ENCODE results near the gene COX17. TPM values are rescaled to one million over a fixed set of nuclear protein-coding genes. Genes with fewer than 3 reads are reported as not detected.

The COX17 gene
- polyA plus RNA-seq, 1 of the 3 experiments (the other 2 are of a cell fraction) = 21.5 TPM

DNA sequence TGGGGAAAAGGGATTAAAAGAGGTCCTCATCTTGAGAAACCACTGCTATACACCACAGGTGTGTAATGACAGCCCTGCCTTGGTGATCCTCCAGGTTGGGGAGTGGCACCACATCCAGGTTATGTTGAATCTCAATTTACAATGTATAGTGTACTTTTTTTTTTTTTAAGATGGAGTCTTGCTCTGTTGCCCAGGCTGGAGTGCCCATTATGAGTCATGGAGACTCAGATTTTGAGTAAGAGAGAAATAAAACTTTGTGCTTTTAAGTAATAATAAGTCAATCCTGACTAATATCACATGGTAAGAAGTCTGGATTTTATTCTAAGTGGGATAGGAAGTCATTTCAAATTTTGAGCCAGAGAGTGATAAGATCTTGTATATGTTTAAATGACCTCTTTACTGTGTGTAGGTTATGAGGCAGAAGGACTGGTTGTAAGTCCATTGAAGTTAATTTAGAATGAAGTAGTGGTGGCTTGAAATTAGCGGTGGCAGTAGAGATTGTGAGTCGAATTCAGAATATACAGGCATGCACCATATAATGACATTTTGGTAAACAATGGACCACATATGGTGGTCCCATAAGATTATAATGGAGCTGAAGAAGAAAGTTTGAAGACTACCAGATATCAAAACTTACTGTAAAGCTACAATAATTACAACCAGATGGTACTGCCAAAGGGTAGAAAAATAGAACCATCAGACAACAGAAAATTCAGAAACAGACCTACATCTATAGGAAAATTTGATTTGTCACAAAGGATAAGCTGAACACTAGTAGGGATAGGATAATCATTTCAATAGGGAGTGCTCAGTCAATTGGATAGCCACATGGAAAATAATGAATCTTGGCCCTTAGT is 37.5 kb downstream of the COX17 start (continued):
- TF ChIP-seq RFX5 (IDR thresholded peaks at IDR 0.05; ENCODE audit: low read length) (no peak), CHD2 (IDR thresholded peaks at IDR 0.05; ENCODE audit: low read length, partially characterized antibody) (peak; percentile 77), SIN3A (IDR thresholded peaks at IDR 0.05; ENCODE audit: borderline replicate concordance, low read depth, low read length) (no peak), ZBTB33 (IDR thresholded peaks at IDR 0.05; ENCODE audit: borderline replicate concordance, low read depth) (no peak), REST (IDR thresholded peaks at IDR 0.05; ENCODE audit: low read depth, low read length) (no peak), GATA2 (CRISPR knock-in tag; IDR thresholded peaks at IDR 0.05) (peak; percentile 53; the same call in 1 of the 2 replicates), RCOR1 (IDR thresholded peaks at IDR 0.05; ENCODE audit: low read length) (peak; percentile 95), POLR2AphosphoS5 (IDR thresholded peaks at IDR 0.05; ENCODE audit: low read depth, low read length) (peak; percentile 25; the same call in 1 of the 2 replicates), MXI1 (IDR thresholded peaks at IDR 0.05; ENCODE audit: low read depth, low read length) (peak; percentile 48; the same call in 1 of the 2 replicates), IRF3 (IDR thresholded peaks at IDR 0.05; ENCODE audit: low read depth, low read length) (no peak), FOSL2 (IDR thresholded peaks at IDR 0.05; ENCODE audit: borderline replicate concordance, low read depth) (no peak), NRF1 (IDR thresholded peaks at IDR 0.05; ENCODE audit: low read depth, low read length) (no peak), MEF2A (IDR thresholded peaks at IDR 0.05; ENCODE audit: borderline replicate concordance, low read depth) (no peak), EZH2phosphoT487 (IDR thresholded peaks at IDR 0.05; ENCODE audit: borderline replicate concordance, low read depth) (no peak), EP300 (IDR thresholded peaks at IDR 0.05; ENCODE audit: borderline replicate concordance in 1 of 2, low read depth in 1 of 2, low read length in 1 of 2) (peak; percentile 29 to 97; a peak in 3 of 4 replicates), FOXJ3 (CRISPR knock-in tag; IDR thresholded peaks at IDR 0.05) (peak; percentile 63), ELF1 (IDR thresholded peaks at IDR 0.05) (no peak), RXRA (IDR thresholded peaks at IDR 0.05; ENCODE audit: borderline replicate concordance, low read depth) (no peak), YY1 (IDR thresholded peaks at IDR 0.05; ENCODE audit: low read depth) (no peak)
- TF ChIP-seq, protein P1, sequence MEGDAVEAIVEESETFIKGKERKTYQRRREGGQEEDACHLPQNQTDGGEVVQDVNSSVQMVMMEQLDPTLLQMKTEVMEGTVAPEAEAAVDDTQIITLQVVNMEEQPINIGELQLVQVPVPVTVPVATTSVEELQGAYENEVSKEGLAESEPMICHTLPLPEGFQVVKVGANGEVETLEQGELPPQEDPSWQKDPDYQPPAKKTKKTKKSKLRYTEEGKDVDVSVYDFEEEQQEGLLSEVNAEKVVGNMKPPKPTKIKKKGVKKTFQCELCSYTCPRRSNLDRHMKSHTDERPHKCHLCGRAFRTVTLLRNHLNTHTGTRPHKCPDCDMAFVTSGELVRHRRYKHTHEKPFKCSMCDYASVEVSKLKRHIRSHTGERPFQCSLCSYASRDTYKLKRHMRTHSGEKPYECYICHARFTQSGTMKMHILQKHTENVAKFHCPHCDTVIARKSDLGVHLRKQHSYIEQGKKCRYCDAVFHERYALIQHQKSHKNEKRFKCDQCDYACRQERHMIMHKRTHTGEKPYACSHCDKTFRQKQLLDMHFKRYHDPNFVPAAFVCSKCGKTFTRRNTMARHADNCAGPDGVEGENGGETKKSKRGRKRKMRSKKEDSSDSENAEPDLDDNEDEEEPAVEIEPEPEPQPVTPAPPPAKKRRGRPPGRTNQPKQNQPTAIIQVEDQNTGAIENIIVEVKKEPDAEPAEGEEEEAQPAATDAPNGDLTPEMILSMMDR (IDR thresholded peaks at IDR 0.05) = no peak
